Measurements from ENCODE around the gene PURB.

DNA sequence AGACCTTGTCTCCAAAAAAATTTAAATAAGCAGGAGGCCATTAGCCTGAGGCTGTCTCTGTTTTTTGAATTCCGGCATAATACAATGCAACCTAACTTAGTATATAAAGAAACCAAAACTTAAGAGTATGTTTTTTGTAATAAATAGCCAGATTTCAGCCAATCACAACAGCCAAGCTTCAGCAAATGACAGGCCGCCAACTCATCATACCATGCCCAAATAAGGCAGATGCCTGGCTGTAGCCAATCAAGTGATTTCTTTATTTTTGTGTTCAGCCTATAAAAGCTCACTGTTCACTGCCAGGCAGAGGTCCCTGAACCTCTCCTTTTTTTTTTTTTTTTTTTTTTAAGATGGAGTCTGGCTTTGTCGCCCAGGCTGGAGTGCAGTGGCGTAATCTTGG is 12.7 kb upstream of the PURB start:
- TF ChIP-seq, protein P1, sequence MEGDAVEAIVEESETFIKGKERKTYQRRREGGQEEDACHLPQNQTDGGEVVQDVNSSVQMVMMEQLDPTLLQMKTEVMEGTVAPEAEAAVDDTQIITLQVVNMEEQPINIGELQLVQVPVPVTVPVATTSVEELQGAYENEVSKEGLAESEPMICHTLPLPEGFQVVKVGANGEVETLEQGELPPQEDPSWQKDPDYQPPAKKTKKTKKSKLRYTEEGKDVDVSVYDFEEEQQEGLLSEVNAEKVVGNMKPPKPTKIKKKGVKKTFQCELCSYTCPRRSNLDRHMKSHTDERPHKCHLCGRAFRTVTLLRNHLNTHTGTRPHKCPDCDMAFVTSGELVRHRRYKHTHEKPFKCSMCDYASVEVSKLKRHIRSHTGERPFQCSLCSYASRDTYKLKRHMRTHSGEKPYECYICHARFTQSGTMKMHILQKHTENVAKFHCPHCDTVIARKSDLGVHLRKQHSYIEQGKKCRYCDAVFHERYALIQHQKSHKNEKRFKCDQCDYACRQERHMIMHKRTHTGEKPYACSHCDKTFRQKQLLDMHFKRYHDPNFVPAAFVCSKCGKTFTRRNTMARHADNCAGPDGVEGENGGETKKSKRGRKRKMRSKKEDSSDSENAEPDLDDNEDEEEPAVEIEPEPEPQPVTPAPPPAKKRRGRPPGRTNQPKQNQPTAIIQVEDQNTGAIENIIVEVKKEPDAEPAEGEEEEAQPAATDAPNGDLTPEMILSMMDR (IDR thresholded peaks at IDR 0.05; ENCODE audit: poor library complexity) = no peak
- TF ChIP-seq EZH2phosphoT487 (IDR thresholded peaks at IDR 0.05; ENCODE audit: low read depth, severe bottlenecking, unreplicated experiment) = no peak
